Activated CD8-positive, alpha-beta T cell treated with anti-CD3 and anti-CD28 coated beads, Interleukin-2, amount 10 ng/mL, durations not matched to agents 7 days and 5 days (primary cell): ENCODE data around the gene C22orf39. TPM values are rescaled to one million over a fixed set of nuclear protein-coding genes. Genes with fewer than 3 reads are reported as not detected.

ENCODE experiments used
- ATAC-seq: fragments of 150-1000 bp; cut with Tn5 transposase; one replicate; pipeline ENCODE4 v1.10.0; 2021; ENCODE audit warnings: moderate library complexity
- CTCF ChIA-PET: fragments of 350-600 bp; sonication (Branson Sonifier 250); formaldehyde crosslinking; loops from one replicate; lab custom pipeline; 2021; ENCODE audit warnings: antibody characterized with exemption; lab: Charles Lee
- POLR2A ChIA-PET: fragments of 350-600 bp; sonication (Branson Sonifier 250); formaldehyde crosslinking; loops from one replicate; lab custom pipeline; 2021; ENCODE audit warnings: antibody characterized with exemption; lab: Charles Lee
- DNase-seq: peaks from one replicate; pipeline ENCODE4 v3.0.0-alpha.2; 2020
- H3K27ac Mint-ChIP-seq: one replicate; pipeline ENCODE4 v1.8.0; 2021; ENCODE audit warnings: mild to moderate bottlenecking, mixed read lengths
- H3K27me3 Mint-ChIP-seq: one replicate; pipeline ENCODE4 v1.8.0; 2021; ENCODE audit warnings: low read depth, mixed read lengths
- H3K36me3 Mint-ChIP-seq: one replicate; pipeline ENCODE4 v1.8.0; 2021; ENCODE audit warnings: low read depth, mixed read lengths
- H3K4me1 Mint-ChIP-seq: one replicate; pipeline ENCODE4 v1.8.0; 2021; ENCODE audit warnings: low read depth, mixed read lengths
- H3K4me3 Mint-ChIP-seq: one replicate; pipeline ENCODE4 v1.8.0; 2021; ENCODE audit warnings: mild to moderate bottlenecking, mixed read lengths
- H3K9me3 Mint-ChIP-seq: one replicate; pipeline ENCODE4 v1.8.0; 2022; ENCODE audit warnings: mixed read lengths; ENCODE audit not compliant: insufficient read depth
- total RNA-seq, 2 experiments: library from RNA; stranded (reverse); gene quantifications; one replicate each; pipeline ENCODE4 v1.2.3, GENCODE V29; 2021

C22orf39 gene
- total RNA-seq, 2 experiments from 2014 or later: 33.9 to 35.0 TPM

DNA sequence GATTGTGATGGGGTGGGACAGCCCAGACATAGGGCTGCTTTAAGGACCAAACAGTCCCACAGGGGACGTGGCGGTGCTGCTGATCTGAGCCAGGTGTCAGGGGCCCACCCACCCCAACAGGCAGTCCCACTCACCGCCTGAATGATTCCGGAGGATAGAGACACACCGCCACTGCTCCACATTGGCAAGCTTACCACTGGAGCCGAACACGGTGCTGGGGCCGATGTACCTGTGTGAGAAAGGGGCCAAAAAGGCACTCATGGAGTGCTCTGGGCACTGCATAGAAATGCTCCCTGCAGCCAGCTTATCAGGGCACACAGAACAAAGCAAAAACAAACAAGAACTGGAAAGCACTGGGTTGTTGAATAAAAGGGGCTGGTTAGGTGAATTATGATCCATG lies 41.9 kb downstream of the C22orf39 start:
- Mint-ChIP-seq H3K36me3 (peaks cover 58% of the 10 kb centered on the region), H3K27me3 (no peaks in the 10 kb centered on the region), H3K27ac (no peak overlapping the region), H3K9me3 (no peaks in the 10 kb centered on the region), H3K4me3 (no peak overlapping the region), H3K4me1 (no peaks in the 10 kb centered on the region)
- POLR2A ChIA-PET: no interaction called here
- DNase-seq: no peak
- CTCF ChIA-PET: no interaction called here
- no peak for ATAC-seq

DNA sequence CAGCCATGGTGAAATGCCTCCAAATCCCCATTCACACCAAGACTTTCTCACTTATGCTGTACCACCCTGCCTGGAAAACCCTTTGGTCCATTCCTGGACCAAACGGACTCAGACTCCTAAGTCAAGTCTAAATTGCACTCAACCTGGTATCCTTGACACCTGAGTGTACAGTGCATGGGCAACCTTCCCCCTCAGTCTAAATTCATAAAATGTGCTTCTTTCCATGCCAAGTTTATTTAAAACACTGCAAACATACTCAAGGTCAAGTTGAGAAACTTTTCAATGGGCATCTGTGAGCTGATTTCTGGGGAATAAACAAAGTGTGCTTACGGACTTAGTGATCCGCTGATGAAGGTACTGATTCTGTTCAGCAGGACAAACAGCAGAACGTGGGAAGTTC lies 42.4 kb downstream of the C22orf39 start:
- peaks cover 56% of the 10 kb centered on the region for H3K36me3 Mint-ChIP-seq
- H3K27me3 Mint-ChIP-seq: no peaks in the 10 kb centered on the region
- H3K4me1 Mint-ChIP-seq: no peaks in the 10 kb centered on the region
- no peak for ATAC-seq
- no peak for DNase-seq
- POLR2A ChIA-PET: no interaction called here
- H3K27ac Mint-ChIP-seq: no peak overlapping the region
- H3K4me3 Mint-ChIP-seq: no peak overlapping the region
- CTCF ChIA-PET: no interaction called here
- no peaks in the 10 kb centered on the region for H3K9me3 Mint-ChIP-seq

DNA sequence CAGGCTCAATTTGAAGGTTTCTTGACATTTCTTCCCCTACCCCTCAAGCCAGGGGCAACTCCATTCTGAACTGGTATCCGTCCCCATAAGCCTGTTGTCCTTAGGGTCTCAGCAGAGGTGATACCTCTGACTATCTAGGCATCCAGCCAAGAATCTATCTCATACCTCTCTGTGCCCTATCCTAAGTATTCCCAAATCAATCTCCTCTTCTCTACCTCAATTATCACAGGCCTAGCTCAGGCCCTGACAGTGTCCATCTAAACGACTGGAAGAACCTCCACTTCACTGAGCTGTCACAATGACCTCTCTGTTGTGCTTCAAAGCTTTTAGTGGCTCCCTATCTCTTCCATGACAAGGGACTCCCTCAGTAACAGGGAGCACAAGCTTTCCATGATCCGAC lies 42.8 kb downstream of the C22orf39 start:
- Mint-ChIP-seq H3K36me3 (peaks cover 52% of the 10 kb centered on the region), H3K27ac (no peak overlapping the region), H3K27me3 (no peaks in the 10 kb centered on the region), H3K9me3 (no peaks in the 10 kb centered on the region), H3K4me3 (no peak overlapping the region), H3K4me1 (no peaks in the 10 kb centered on the region)
- ChIA-PET POLR2A (no interaction called here), CTCF (no interaction called here)
- ATAC-seq (no peak), DNase-seq (no peak)

DNA sequence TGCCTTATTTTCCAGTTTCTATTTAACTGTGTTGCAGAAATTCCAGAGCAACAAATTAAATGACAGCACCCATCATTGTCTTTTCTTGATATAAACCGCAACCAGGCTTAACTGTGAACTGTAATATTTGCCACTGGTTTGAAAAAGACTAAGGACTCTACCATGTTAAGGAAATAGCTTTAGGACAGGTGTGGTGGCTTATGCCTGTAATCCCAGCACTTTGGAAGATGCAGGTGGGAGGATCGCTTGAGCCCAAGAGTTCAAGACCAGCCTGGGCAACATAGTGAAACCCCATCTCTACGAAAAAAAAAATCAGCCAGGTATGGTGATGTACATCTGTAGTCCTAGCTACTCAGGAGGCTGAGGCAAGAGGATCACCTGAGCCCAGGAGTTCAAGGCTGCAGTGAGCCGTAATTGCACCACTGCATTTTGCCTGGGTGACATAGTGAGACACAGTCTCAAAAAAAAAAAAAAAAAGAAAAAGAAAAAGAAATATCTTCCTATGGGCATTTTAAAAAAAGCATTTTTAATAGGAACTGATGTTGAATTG lies 44.8 kb downstream of the C22orf39 start:
- H3K9me3 Mint-ChIP-seq: no peaks in the 10 kb centered on the region
- POLR2A ChIA-PET: interaction anchor here (0.7 kb wide), 1 partner anchor 8 kb away, joined by 3 read pairs; no protein-coding TSS in a partner anchor

DNA sequence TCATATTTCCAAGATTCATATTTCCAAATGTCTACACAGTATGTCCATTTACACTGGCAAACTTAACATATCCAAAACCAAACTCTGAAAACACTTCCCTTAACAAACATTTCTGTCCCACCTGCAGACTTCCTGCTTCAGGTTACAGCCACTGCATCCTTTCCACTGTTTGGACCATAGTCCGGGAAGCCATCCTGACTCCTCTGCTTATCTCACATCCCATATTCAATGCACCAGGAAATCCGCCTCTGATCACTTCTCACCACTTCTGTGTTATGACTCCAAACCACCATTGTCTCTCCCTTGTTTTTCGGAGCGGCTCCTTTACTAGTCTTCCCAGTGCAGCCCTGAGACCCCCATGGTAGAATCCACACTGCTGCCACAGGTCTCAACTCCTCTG lies 46.0 kb downstream of the C22orf39 start:
- ChIA-PET CTCF (no interaction called here), POLR2A (no interaction called here)
- Mint-ChIP-seq H3K4me1 (peaks cover 2% of the 10 kb centered on the region), H3K9me3 (no peaks in the 10 kb centered on the region), H3K27me3 (no peaks in the 10 kb centered on the region), H3K36me3 (peaks cover 44% of the 10 kb centered on the region), H3K27ac (peak overlapping the region; percentile 45), H3K4me3 (no peak overlapping the region)
- DNase-seq (no peak), ATAC-seq (no peak)

More for the DNA sequence above, 44.8 kb downstream of the C22orf39 start:
- no peak for DNase-seq
- H3K27ac Mint-ChIP-seq: no peak overlapping the region
- ATAC-seq: no peak
- CTCF ChIA-PET: no interaction called here
- no peaks in the 10 kb centered on the region for H3K27me3 Mint-ChIP-seq
- no peak overlapping the region for H3K4me3 Mint-ChIP-seq
- peaks cover 49% of the 10 kb centered on the region for H3K36me3 Mint-ChIP-seq
- H3K4me1 Mint-ChIP-seq: peaks cover 2% of the 10 kb centered on the region

DNA sequence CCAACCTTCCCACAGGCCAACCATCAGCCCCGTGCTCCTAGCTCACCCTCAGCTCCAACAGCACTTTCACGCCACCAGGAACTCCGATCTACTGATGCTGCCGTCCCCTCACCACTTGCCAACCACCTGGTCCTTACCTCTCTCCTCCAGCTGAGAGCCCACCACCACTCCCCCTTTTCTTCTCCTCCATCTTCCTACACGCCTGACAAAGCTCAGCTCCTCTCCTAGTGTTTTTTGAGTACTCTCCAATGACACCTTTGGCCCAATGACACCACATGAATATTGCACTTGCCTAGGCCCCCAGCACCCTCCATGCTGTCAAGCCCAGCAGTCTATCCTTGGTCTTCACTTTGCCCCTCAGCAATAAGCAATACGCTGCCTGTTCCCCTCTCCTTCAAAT lies 46.6 kb downstream of the C22orf39 start:
- Mint-ChIP-seq H3K4me1 (peaks cover 2% of the 10 kb centered on the region), H3K36me3 (peaks cover 41% of the 10 kb centered on the region), H3K9me3 (no peaks in the 10 kb centered on the region), H3K4me3 (no peak overlapping the region), H3K27ac (peak overlapping the region; percentile 45), H3K27me3 (no peaks in the 10 kb centered on the region)
- CTCF ChIA-PET: no interaction called here
- ATAC-seq: no peak
- POLR2A ChIA-PET: no interaction called here
- no peak for DNase-seq

DNA sequence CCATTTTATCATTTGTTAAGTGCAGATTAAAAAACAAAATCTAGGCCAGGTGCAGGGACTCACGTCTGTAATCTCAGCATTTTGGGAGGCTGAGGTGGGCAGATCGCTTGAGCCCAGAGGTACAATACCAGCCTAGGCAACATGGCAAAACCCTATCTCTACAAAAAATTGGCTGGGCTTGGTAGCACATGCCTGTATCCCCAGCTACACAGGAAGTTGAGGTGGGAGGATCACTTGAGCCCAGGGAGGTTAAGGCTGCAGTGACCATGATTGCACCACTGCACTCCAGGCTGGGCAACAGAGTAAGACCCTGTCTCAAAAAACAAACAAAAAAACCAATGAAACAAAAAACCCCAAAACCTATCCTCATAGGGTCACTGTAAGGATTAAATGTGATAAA lies 48.9 kb downstream of the C22orf39 start:
- Mint-ChIP-seq H3K4me3 (no peak overlapping the region), H3K27ac (no peak overlapping the region), H3K36me3 (peaks cover 41% of the 10 kb centered on the region), H3K27me3 (no peaks in the 10 kb centered on the region), H3K4me1 (peaks cover 2% of the 10 kb centered on the region), H3K9me3 (no peaks in the 10 kb centered on the region)
- DNase-seq (no peak), ATAC-seq (no peak)
- POLR2A ChIA-PET: no interaction called here
- CTCF ChIA-PET: interaction anchor here (2.4 kb wide), 1 partner anchor 79 kb away, joined by 6 read pairs; no protein-coding TSS in a partner anchor

DNA sequence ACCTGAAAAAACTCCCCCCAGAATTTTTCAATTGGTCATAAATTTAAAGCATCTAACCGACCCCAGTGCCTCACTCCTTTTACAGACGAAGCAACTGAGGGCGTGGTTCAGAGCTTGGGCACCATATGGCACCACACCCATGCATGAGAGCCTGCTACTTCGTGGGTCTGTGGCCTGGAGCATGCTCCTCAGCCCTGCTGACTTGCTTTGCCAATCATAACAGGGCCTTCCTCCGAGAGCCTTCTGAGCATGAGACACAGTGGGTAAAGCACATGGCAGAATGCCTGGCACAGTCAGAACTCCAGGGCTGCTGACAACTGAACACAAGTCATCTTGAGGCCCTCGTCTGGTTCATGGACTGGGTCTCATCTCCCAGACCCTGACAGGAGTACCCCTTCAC lies 49.3 kb downstream of the C22orf39 start:
- H3K9me3 Mint-ChIP-seq: no peaks in the 10 kb centered on the region
- ChIA-PET POLR2A (no interaction called here), CTCF (interaction anchor here (2.4 kb wide), 1 partner anchor 79 kb away, joined by 6 read pairs; no protein-coding TSS in a partner anchor)
- DNase-seq: no peak
- H3K4me3 Mint-ChIP-seq: no peak overlapping the region
- H3K27me3 Mint-ChIP-seq: no peaks in the 10 kb centered on the region
- H3K4me1 Mint-ChIP-seq: peaks cover 2% of the 10 kb centered on the region
- H3K27ac Mint-ChIP-seq: no peak overlapping the region
- peaks cover 45% of the 10 kb centered on the region for H3K36me3 Mint-ChIP-seq
- ATAC-seq: no peak

DNA sequence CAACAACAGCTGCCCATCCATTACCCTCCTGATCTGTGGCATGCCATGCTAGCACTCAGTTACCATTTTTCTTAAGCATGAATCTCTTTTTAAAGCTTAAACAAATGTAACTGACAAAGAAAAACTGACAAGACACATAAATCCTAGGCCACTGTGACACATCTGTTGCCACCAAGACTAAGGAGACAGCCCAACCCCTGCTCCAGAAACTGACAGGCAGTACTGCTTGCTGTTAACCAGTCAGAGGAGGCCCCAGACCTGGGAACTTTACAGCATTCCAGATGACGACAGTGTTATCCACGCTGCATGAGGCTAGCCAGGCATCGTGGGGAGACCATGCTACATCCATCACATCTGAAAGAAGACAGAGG lies 49.8 kb downstream of the C22orf39 start:
- Mint-ChIP-seq H3K9me3 (no peaks in the 10 kb centered on the region), H3K4me1 (peaks cover 2% of the 10 kb centered on the region), H3K27ac (no peak overlapping the region), H3K4me3 (no peak overlapping the region), H3K27me3 (no peaks in the 10 kb centered on the region), H3K36me3 (peaks cover 48% of the 10 kb centered on the region)
- DNase-seq (no peak), ATAC-seq (no peak)
- ChIA-PET POLR2A (no interaction called here), CTCF (interaction anchor here (0.7 to 2.4 kb wide), 2 partner anchors 80 to 99 kb away, joined by 3 to 6 read pairs; no protein-coding TSS in a partner anchor)

DNA sequence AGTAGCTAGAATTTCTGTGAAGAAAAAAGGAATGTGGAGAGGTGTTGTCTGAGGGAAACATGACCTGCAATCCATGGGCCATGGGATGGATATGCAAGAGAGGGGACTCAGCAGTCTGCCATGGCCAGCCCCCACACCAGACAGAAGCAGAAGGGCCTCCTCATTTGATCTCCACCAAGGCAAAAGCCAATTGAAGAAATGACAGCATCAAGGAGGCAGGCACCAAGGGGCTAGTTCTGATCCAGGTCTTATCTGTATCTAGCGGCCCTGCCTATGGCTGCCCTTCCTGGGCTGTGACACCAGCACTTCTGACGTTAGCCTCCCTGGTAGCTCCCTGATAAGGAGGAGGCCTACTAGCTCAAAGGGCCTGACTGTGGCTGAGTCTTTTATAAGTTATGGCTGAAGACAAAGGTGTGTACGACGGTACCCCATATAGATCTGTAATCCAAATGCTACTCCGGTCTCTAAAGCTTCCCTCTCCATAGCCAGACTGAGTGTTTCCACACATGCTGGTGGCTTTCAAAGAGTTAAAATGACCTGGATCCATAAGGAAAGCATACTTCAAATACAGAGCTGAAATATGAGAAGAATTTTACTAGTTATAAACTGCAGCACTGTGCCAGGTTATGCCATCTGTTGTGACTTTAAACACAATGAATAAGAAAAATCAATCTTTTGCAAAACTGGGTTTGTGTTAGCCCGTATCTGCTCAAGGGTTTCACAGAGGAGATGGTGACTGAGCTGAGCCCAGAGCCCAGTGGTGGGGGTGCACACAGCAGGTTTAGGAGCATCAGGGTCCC lies 50.4 kb downstream of the C22orf39 start:
- H3K4me1 Mint-ChIP-seq: peaks cover 2% of the 10 kb centered on the region
- no peaks in the 10 kb centered on the region for H3K27me3 Mint-ChIP-seq
- H3K4me3 Mint-ChIP-seq: no peak overlapping the region
- DNase-seq: no peak
- ATAC-seq: no peak
- POLR2A ChIA-PET: no interaction called here
- CTCF ChIA-PET: interaction anchor here (0.7 to 2.4 kb wide), 3 partner anchors 16 to 99 kb away, joined by 3 to 6 read pairs (median 4); no protein-coding TSS in a partner anchor
- peaks cover 52% of the 10 kb centered on the region for H3K36me3 Mint-ChIP-seq
- no peak overlapping the region for H3K27ac Mint-ChIP-seq
- H3K9me3 Mint-ChIP-seq: no peaks in the 10 kb centered on the region

DNA sequence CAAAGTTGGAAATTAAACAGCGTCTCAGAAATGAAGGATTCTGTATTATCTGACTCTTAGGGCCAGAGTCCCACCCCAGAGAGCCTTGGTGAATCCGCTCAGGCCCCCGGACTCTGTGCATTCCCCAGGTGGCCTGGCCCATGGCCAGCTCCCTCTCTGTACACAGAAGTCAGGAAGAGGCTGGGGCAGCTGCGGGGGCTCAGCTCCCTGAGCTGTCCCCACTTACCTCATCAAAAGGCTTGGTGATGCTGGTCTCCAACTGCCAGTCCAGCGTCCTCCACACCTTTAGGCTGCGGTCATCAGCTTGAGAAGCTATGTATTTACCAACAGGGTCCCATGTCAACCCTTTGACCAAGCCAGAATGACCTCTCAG lies 51.0 kb downstream of the C22orf39 start:
- CTCF ChIA-PET: interaction anchor here (1.3 to 2.4 kb wide), 2 partner anchors 16 to 81 kb away, joined by 4 to 6 read pairs; no protein-coding TSS in a partner anchor
- no peak overlapping the region for H3K4me3 Mint-ChIP-seq
- peaks cover 2% of the 10 kb centered on the region for H3K4me1 Mint-ChIP-seq
- ATAC-seq: no peak
- POLR2A ChIA-PET: no interaction called here
- no peak overlapping the region for H3K27ac Mint-ChIP-seq
- H3K36me3 Mint-ChIP-seq: peaks cover 46% of the 10 kb centered on the region
- no peak for DNase-seq
- H3K9me3 Mint-ChIP-seq: no peaks in the 10 kb centered on the region
- H3K27me3 Mint-ChIP-seq: no peaks in the 10 kb centered on the region

DNA sequence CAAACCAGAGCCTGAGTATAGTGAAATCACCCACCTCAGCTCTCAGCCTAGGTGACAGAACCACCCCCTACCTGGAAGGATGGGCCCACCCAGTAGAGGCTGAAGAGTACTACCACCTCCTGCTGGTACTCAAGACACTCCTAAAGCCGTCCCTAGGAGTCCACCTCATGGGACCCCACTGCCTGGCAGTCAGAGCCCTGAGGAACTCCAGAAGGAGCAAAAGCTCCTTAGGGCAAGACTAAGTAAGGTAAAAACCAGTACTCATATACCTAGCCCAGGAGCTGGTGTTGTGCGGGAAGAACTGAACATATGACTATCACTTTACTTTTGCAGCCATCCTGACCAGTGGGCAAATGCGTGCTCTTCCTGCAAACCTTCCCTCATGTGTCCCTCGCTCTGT lies 52.2 kb downstream of the C22orf39 start:
- ATAC-seq: no peak
- Mint-ChIP-seq H3K9me3 (no peaks in the 10 kb centered on the region), H3K4me1 (peaks cover 2% of the 10 kb centered on the region), H3K4me3 (no peak overlapping the region), H3K27me3 (no peaks in the 10 kb centered on the region), H3K36me3 (peaks cover 41% of the 10 kb centered on the region), H3K27ac (no peak overlapping the region)
- no peak for DNase-seq
- CTCF ChIA-PET: interaction anchor here (0.9 kb wide), 1 partner anchor 9 kb away, joined by 3 read pairs; no protein-coding TSS in a partner anchor
- POLR2A ChIA-PET: interaction anchor here (0.8 to 1.2 kb wide), 2 partner anchors 8 to 49 kb away, joined by 3 read pairs; no protein-coding TSS in a partner anchor
